GM10266 (cell line): ENCODE results near the gene PLB1.
"Not testable (repeated sequence)": the region's sequence is repeated elsewhere in the genome, so short reads cannot be mapped to it uniquely, and the experiment has no call there.

Experiments
- DNase-seq: peaks from one replicate; pipeline ENCODE4 v3.0.0; 2012; ENCODE audit errors: extremely low spot score
- CTCF ChIP-seq: IDR thresholded peaks from 2 replicates; pipeline ENCODE4 v1.5.1; 2012; ENCODE audit warnings: mild to moderate bottlenecking, low read depth; ENCODE audit not compliant: control insufficient read depth, insufficient read depth; ENCODE audit errors: missing control alignments

PLB1 gene

DNA sequence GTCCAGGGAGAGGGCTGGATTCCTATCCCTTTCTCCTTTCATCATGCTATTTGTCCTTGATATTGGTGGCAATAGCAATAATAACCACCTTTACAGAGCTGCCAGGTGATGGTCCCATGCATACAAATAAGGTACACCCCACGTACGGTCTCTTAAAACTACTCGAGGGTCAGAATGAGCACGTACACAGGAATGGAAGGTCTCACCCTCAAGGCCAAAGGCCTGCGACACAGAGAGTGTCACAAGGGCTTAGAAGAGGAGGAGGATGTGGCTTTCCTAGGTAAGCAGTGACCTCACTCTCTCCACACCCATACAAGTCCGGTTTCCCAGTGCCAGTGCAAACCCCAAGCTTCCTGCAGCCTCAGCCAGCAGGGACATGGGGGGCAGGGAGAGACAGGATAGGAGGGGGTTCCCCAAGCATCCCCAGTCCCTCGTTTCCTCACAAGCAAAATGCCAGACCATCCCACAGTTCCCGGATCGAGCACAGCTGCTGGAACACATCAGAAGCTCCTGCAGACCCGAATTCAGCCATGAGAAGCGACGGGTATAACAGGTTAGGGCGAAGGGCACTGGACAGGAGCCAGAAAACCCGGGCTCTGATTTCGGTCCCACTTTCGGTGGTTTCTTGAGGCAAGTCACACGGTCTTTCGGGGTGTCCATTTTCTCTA, 49.2 kb downstream of the PLB1 start:
- TF ChIP-seq CTCF, result no peak
- DNase-seq, result peak; percentile 26

GRCh38 chr2:28545590-28546200, 49.8 kb downstream of the PLB1 start:
- no peak for TF ChIP-seq CTCF
- no peak for DNase-seq

GRCh38 chr2:28546242-28546641, 50.4 kb downstream of the PLB1 start:
- no peak for TF ChIP-seq CTCF

DNA sequence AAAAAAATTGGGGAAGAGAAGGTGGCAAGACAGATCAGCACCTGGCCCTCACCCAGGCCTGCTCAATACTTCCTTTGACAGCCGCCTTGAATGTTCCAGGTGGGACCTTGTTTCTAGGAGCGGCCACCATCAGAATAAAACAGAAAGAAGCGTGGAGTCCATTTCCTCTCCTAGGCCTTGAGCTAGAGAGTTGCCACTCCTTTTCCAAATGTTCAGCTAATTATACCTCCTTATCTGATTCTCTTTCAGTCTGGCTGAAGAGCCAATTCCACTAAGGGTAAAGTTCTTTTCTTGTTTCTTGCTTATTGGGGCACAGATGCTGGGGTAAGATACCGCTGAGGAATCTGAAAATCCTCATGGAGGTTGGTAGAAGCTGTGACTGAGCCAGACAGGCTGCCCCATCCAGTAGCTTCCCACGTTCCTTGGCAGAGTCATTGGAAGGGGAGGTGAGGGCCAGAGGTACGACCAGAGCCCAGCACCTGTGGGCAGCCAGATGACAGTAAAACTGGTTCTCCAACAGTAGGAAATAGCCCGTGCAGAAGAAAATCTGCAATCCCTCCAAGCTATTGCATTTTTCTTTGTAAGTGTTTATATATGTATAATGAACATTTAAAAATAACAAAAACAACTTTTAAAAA, 51.5 kb downstream of the PLB1 start:
- no peak for DNase-seq
- TF ChIP-seq CTCF, result no peak

More at GRCh38 chr2:28546242-28546641, 50.4 kb downstream of the PLB1 start:
- no peak for DNase-seq

- TF ChIP-seq CTCF, result no peak
- DNase-seq, result no peak
Measured at GRCh38 chr2:28547906-28548600, 52.2 kb downstream of the PLB1 start.

GRCh38 chr2:28550345-28550744, 54.5 kb downstream of the PLB1 start:
- DNase-seq, result not testable (repeated sequence)

- no peak for TF ChIP-seq CTCF
- no peak for DNase-seq
Measured at GRCh38 chr2:28552045-28552823, 56.4 kb downstream of the PLB1 start.
